SK-N-MC (cell line): ENCODE measurements around the gene FOXO1.

Source experiments
- EZH2 ChIP-seq: fragments of 200-600 bp; sonication (generic); IDR thresholded peaks from one replicate; pipeline ENCODE4 v1.6.1; 2017; ENCODE audit warnings: antibody characterized with exemption
- FOXP2 ChIP-seq: optimal IDR thresholded peaks from 2 replicates; pipeline ENCODE3; 2011; ENCODE audit warnings: mild to moderate bottlenecking, moderate library complexity; ENCODE audit not compliant: insufficient read depth; ENCODE audit errors: extremely low read length, control extremely low read depth
- POLR2AphosphoS5 ChIP-seq: IDR thresholded peaks from 2 replicates; pipeline ENCODE4 v1.6.1; 2012; ENCODE audit warnings: mild to moderate bottlenecking, low read depth, low read length, borderline replicate concordance

- TF ChIP-seq EZH2 (no peak), POLR2AphosphoS5 (no peak), FOXP2 (no peak)
These were observed 5.7 kb downstream of the FOXO1 start for GRCh38 chr13:40660692-40661091.
